Endometrial microvascular endothelial cells (primary cell): ENCODE data around the gene TSPOAP1. TPM values are rescaled to one million over a fixed set of nuclear protein-coding genes. Genes with fewer than 3 reads are reported as not detected.
"Not testable (repeated sequence)": the region's sequence is repeated elsewhere in the genome, so short reads cannot be mapped to it uniquely, and the experiment has no call there.

ENCODE experiments used
- in situ Hi-C: cut with HindIII; loops from 2 replicates; pipeline ENCODE4 v1.10.0; 2017; ENCODE audit warnings: low sequenced_read_pairs, low pct_unique_long_range_greater_than_20kb; ENCODE audit errors: inconsistent ontology term
- total RNA-seq: library from RNA; depleted of rRNA; stranded (reverse); fragments of >200 nt; gene quantifications from one replicate; pipeline ENCODE4 v1.2.3, GENCODE V29; 2015; ENCODE audit errors: inconsistent ontology term

Gene TSPOAP1
- total RNA-seq, 1 donor from 2014 or later: not detected

GRCh38 chr17:58344047-58344790, 15.6 kb upstream of the TSPOAP1 start:
- in situ Hi-C loops: no loop called here

- in situ Hi-C loops: no loop called here
These were observed 14.5 kb upstream of the TSPOAP1 start for GRCh38 chr17:58343131-58343530.

GRCh38 chr17:58341861-58342475, 13.4 kb upstream of the TSPOAP1 start:
- in situ Hi-C loops: no loop called here

GRCh38 chr17:58341136-58341860, 12.7 kb upstream of the TSPOAP1 start:
- in situ Hi-C loops: not testable (repeated sequence)

GRCh38 chr17:58340405-58340876, 11.8 kb upstream of the TSPOAP1 start:
- in situ Hi-C loops: no loop called here

GRCh38 chr17:58339755-58340404, 11.3 kb upstream of the TSPOAP1 start:
- in situ Hi-C loops: no loop called here

- in situ Hi-C loops: no loop called here
These were observed 10.5 kb upstream of the TSPOAP1 start for GRCh38 chr17:58338841-58339754.

- in situ Hi-C loops: no loop called here
These were observed 9.9 kb upstream of the TSPOAP1 start for GRCh38 chr17:58338454-58338840.

GRCh38 chr17:58337600-58338453, 9.2 kb upstream of the TSPOAP1 start:
- in situ Hi-C loops: no loop called here

- in situ Hi-C loops: no loop called here
These were observed 8.6 kb upstream of the TSPOAP1 start for GRCh38 chr17:58337210-58337599.

- in situ Hi-C loops: no loop called here
These were observed 8.0 kb upstream of the TSPOAP1 start for GRCh38 chr17:58336456-58337209.

- in situ Hi-C loops: no loop called here
These were observed 7.3 kb upstream of the TSPOAP1 start for GRCh38 chr17:58335779-58336455.

GRCh38 chr17:58335061-58335731, 6.6 kb upstream of the TSPOAP1 start:
- in situ Hi-C loops: no loop called here

- in situ Hi-C loops: no loop called here
These were observed 6.1 kb upstream of the TSPOAP1 start for GRCh38 chr17:58334661-58335060.

- in situ Hi-C loops: no loop called here
These were observed 5.7 kb upstream of the TSPOAP1 start for GRCh38 chr17:58334256-58334655.

GRCh38 chr17:58333736-58334207, 5.2 kb upstream of the TSPOAP1 start:
- in situ Hi-C loops: no loop called here
